ENCODE results near the gene PON2.

Gene PON2

DNA sequence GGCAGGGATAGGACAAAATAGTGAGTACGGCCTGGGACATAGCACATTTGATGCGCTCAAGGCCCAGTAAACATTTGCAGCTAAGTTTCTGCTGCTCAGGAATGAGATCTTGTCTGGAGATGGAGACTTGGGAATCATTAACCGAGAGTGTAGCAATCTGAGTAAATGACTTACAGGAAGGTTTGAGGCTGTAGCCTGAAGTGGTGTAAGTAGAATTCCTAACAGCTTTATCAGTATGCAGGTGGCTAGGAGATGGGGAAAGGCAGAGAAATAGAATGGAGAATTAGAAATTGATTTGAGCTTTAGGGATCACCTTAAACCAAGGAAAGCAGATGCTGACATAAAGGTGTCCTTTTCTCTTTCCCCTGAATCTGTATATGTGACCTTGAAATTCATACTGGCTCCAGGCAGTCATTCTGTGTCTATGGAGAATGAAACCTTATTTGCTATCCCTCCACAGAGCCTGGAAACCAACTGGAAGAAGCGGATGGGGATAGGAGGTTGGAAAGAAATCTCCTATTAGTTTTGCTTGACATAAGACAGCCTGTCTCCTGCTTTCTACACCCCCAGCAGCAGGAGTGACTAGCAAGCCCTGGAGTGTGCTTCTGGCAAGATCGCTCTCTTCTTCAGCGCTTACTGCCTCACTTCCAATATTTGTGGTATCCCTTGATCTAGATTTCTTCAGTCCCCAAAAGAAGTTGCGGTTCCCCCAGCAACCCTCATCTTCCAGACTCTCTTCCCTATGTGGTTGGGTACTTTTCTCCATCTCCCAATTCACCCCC, 6.4 kb upstream of the PON2 start:
- DNase-seq, result no peak

DNA sequence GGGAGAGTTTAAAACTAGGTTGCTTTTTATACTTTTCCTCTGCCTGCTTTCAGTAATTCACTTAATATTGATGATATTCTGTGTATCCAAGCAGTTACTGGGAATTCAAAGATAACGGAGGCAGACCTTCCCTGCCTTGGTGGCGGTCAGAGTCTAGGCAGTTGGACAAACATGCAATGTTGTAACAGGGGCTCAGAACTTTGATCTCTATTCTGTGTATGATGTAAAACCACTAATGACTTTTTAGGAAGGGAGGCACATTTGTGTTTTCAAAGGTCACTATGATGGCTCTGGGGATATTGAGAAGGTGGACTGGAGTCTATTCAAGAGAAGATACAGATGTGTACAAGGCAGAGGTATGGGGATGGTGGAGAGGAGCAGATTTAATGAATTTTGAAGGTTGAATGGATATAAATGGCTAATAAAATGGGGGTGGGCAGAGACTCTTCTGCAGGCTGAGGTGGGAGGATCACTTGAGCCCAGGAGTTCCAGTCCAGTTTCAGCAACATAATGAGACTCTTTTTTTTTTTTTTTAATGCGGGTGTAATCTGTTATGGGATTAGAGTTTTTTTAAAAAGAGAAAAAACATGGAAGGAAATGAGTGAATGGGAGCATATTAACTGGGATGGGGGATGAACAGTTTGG, 5.7 kb upstream of the PON2 start:
- no peak for DNase-seq

DNA sequence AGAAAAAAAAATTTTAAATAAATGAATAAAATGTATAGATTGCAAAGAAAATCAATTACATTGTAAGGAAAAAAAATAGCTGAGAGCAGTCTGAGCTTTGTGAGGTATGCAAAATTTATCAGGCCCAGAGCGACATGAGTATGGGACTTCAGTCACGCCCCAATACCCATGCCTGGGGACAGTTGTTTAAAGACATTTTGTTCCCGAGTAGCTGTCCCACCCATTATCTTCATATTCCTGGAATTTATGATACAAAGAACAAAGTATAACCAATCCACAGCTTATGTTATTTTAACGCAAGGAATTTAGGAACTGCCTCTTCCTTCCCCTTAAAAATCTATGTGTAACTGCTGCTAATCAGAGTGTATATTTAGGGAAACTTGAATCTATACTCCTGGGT, 1.6 kb upstream of the PON2 start:
- no peak for DNase-seq

DNA sequence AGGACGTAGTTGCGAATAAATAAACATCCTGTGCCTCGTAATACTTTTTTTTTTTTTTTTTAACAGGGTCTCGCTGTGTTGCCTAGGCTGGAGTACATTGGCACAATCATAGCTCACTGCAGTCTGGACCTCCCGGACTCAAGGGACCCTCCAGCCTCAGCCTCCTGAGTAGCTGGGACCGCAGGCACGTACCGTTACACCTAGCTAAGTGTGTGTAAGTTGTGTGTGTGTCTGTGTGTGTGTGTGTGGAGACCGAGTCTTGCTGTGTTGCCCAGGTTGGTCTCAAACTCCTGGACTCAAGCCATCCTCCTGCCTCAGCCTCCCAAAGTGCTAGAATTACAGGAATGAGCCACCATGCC, 573 bp upstream of the PON2 start:
- no peak for DNase-seq

DNA sequence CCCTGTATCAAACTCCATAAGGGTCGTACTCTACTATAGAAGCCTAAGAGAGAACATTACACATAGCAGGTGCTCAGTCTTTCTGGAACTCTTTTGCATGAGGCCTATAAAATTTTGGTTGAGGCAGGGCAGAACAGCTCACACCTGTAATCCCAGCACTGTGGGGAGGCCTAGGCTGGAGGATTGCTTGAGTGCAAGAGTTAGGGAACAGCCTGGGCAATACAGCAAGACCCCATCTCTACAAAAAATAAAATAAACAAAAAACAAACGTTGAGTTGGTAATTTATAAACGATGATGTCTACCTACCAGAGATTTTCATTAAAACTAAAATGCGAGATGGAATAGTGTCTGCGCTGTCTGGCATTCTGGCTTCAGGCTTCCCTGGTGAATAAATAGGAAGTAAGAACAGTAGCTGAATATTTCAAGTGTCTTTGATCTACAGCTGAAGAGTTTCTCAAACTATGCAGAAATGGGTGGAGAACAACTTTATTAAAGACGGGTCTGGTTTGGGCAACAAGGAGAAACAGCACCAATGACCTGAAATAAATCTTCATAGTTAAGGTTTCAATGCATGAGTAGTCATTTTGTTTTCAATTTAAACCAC, 774 bp downstream of the PON2 start:
- DNase-seq, result no peak

DNA sequence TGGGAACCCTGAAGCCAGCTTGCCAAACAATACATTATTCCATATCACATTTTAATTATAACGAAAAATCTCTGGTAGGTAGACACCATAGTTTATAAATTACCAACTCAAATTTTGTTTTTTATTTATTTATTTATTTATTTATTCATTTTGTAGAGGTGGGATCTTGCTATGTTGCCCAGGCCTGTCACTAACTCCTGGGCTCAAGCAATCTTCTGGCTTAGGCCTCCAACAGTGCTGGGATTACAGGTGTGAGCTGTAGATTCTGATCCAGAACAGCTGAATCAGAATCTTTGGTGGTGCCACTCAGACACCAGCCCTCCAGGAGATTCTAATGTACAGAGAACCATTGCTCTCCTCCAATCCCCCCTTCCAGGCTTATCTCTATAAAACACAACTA, 1.7 kb downstream of the PON2 start:
- no peak for DNase-seq

DNA sequence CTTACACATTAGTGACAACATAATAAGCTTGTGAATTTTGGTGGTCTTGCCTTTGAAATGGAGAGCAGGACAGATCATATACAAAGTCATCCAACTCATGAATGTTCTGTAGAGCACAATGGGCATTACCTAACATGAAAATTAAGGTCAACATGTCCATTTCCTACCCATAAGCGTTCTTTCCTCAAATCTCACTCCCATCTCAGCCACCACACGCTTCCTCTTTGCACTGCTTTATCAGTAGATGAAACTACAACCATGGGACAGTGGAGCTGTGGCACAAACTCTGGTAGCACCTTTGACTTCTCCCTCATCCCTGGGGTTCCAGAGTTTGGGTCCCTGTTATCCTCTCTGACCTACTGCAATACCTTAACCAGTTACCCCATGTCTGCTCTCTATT, 2.2 kb downstream of the PON2 start:
- peak in 1 of 2 experiments; percentile 8 for DNase-seq

DNA sequence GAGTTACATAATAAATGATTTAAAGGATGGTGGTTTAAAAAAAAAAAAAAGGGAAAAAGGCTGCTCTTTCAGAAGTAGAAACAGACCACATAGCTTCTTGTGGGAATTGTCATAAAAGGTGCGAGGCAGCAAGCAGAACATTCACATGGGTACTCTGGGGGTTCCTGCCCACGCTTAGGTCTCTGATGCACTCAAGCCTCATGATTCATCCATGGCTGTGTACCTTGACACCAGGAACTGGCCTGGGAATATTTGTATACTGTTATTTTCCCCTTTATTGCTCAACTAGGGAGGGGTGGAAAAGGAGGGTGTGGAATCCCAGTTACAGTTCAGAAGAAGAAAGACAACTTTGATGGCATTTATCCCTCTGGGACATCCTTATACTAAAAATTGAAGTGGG, 4.0 kb downstream of the PON2 start:
- no peak for DNase-seq

DNA sequence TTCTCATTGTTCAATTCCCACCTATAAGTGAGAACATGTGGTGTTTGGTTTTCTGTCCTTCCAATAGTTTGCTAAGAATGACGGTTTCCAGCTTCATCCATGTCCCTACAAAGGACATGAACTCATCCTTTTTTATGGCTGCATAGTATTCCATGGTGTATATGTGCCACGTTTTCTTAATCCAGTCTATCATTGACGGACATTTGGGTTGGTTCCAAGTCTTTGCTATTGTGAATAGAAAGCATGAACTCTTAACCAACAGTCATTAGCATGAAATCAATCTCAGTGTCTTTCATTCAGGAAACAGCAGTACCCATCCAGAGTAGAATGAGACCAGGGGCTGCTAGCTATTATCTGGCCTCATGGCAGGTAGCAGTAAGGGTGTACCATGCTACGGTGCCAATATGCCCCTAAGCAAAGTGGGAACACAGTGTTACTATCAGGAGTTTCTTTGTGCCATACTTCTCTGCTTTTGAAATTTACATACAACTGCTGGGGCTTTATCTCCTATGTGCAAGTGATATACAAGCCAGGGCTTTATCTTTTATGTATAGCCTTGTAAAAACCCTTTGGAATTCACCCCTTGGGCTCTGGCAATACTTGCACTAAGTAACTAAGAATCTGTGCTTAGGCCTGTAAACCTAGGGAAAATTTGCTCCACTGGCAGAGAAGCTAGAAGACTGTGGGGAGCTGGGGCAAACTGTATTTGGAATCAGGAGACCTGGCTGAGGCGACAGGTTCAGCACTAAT, 5.4 kb downstream of the PON2 start:
- no peak for DNase-seq

DNA sequence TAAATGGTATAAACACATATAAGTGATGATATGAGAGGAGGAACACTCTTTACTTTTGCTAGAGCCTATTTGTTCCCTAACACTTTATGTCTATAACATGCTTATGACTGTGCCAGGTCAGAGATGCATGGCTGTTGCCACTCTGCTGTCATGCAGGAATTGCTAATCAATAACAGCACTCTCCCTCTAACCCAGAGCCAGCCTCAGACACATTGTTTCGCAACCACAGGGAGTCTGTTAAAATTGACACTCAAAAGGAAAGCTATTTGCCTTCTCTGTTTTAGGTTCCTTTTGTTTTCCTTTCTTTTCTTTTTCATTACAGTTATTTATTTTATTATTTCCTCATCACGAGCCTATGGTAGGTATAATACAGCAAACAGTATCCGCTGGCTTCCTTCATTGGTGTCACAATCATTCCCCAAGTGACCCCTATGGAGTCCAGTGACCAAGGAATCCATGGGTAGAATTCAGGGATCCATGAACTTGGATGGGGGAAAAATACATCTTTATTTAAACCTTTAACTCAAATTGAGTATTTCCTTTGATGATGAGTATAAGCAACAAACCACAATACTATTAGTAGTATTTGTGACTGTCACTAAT, 6.8 kb downstream of the PON2 start:
- no peak for DNase-seq

DNA sequence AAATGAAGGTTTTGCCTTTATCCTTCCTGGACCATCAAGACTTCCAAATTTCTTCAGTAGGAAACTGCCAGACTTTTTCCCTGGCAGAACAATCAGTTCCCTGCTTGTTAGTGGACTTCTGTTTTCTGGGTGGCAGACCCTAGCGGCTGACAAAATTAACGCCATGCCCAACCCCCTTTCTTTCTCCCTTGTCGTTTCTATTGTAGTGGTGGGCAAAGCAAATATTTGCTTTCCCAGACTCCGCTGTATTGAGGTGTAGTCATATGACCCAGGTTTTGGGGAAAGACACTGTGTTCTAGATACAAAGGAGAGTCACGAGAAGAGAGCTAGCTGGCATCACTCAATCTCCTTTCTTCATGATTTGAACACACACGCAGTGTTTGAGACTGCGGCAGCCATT, 7.7 kb downstream of the PON2 start:
- no peak for DNase-seq

DNA sequence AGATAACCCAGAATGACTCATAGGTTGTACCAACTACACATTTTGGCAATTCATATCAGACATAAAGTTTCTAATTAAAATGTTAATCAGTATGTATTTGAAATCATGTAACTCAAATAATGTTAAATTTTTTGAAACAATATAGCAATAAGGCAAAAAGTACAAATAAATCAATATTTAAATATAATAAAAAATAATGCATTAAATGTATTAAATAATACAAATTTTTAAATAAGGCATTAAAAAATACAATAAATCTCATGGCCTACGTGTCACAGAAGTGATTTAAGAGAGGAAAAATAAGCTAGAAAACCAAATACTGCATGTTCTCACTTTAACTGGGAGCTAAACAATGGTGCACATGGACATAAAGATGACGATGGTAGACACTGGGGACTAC, 9.1 kb downstream of the PON2 start:
- no peak for DNase-seq

DNA sequence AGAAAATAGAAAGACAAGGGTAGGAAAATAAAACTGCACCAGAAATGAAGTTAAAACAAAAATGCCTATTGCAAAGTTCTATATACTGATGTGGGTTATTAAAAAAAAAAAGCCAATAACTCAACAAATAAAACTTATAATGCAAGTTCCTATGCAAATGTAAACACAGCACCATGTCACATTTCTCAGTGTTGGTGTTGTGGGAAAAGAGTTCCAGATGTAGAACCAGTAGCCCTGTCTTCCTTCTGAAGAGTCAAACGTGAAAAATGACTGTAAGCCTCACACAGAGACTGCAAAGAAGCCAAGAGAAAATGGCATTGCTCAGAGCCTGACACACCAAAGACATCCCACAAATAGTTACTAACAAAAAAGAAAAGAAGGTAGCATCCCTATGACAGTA, 10.1 kb downstream of the PON2 start:
- DNase-seq, result no peak

DNA sequence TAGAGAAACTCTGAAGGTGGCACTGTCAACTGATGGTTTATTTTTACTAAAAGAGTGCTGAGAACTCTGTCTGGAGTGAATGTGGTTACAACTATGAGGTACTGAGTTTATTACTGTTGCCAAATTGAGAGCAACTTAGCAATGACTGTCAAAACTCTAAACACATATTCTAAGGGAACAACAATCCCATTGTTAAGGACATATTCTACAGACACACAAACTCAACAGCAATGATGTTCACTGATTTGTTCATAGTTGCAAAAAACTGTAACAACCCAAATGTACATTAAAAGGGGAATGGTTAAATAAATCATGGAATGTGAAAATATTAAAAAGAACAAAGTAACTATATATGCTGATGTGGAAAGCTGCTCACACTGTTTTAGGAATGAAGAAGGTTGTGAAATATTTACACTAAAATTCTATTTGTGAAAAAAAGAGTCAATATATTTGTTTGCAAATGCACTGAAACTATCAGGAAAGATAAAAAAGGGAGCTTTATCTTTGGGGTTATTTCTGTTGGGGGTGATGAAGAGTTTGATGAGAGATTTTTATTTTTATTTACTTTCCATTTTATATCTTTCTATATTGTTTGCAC, 12.9 kb downstream of the PON2 start:
- DNase-seq, result no peak

DNA sequence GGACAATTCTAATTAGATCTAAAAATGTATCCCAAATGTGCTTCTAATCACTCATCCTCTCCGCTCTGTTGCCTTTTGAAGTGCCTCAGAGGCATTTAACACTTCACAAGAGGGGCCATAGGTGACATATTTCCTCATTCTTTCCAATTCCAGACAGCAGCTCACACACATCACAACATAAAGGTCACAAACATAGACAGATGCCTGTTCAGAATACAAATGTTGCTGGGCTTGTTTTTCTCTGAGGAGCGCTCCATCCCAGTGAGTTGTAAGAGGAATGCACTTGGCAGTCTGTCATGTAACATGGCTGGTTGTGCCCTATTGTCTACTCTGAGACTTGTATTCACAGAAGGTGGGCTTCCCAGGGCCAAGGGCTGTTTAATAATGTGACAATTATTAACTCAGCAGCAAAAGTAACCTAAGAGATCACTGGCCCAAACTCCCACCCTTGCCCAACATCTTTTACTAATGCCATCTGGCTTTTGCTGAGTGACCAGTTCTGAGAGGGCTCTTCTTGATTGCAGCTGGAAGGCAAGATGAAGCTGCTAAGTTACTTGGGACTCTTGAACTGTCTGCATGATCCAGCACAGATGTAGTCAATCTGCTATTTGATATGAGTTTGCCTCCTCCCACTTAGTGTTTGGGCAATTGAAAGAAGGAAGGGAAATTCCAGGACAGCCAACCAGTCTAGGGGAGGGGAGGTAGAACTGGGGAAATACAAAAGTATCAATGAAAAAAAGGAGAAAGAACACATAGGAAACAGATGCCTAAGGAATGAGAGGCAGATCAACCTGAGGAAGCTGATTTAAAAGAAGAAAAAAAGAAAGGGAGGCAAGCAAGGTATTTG, 13.6 kb downstream of the PON2 start:
- DNase-seq, result no peak

DNA sequence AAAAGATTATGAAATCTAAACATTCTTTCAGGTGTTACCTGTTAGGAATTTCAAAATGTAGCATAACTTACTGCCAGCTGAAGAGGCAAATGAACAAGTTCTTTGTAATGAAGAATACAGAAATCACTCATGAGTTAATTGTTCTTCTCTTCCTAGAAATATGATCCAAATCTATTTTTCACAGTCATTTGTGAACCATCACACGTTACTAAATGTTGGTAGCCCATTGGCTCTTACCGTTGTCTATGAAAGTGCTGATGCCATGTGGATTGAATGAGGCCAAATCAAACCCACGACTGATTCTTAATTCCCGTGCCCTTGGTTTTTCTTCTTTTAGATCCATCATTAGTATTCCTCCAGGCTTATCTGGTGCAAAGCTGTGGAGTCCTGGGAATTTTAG, 22.8 kb downstream of the PON2 start:
- no peak for DNase-seq

DNA sequence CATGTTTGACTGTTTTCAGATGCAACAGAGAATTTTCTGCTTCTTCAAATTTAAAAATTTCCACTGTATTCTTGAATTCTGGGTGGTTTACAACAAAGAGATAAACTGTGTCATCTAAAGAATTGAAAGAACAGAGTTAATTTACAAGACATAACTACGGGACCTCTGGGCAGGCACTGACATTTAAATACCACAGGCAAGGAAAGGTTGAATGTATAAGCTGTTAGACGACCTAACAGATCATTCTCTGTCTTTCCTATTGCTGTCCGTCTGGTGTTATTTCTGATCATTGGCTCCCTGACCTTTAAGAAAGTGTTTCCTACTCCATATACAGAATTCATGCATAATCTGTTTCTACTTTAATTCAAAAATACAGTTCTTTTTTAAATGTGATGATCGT, 23.2 kb downstream of the PON2 start:
- DNase-seq, result no peak

DNA sequence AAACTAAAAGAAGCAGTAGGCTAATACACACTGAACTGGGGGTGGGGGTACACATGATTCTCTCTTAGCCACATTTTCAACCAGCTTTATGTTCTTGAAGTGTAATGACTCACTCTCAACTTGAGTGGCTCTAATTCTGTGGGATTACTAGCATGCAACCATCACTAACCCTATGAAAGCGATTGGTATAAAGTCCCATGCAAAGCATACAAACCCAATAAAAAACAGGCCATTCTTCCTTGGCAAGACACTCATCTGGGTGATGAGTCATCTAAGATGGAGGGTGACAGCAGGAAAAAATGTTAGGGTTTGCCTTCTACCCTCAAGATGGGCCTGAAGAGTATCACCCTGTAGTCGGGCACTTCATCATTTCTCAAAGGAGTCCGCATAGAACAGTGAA, 23.8 kb downstream of the PON2 start:
- no peak for DNase-seq

DNA sequence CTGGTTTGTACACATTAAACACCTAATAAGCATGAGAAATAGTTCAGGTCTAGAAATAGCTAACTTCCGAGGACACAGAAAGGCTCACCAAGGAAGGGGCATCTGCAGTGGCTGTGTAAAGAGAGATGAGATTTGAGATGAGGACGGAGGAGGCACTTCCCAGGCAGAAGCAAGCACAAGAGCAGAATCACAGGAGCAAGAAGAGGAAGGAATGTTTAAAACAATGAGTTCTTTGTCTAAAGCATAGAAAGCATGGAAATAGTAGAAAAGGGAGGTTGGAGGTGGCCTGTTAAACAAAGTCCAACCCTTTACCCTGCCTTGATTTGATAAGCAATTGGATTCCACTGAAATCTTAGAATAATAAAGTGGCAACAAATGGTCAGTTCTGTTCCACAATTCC, 27.1 kb downstream of the PON2 start:
- no peak for DNase-seq

DNA sequence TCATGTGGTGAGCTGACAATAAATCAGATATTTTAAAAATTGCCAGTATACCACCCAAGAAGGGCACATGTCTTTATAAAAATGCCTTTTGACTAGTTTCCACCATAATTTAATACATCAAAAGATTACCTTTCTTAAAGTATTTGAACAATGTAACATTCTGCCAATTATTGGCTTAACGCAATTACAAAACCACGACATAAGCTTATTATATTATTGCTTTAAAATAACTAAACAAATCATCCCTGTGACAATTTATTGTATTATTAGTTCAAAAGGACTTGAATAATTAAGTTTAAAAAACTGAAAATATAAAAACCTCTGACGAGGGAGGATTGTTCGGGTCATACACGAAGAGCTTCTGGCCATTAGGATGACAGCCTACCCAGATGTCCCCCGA, 29.0 kb downstream of the PON2 start:
- DNase-seq, result no peak

DNA sequence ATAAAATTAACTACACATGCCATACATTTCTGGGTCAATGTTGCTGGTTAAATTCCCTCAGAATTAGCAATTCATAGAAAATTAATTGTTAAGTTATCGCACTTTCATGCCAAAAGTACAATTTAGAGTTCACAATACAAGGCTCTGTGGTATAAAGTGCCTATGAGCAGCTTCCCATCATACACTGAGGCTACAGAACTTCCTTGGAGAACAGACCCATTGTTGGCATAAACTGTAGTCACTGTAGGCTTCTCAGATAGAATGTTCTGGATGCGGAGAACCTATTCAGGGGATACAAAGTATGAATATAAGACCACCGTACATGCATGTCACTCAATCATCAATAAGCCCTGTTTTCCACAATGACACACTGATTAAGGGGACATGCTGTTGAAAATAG, 29.6 kb downstream of the PON2 start:
- DNase-seq, result no peak

DNA sequence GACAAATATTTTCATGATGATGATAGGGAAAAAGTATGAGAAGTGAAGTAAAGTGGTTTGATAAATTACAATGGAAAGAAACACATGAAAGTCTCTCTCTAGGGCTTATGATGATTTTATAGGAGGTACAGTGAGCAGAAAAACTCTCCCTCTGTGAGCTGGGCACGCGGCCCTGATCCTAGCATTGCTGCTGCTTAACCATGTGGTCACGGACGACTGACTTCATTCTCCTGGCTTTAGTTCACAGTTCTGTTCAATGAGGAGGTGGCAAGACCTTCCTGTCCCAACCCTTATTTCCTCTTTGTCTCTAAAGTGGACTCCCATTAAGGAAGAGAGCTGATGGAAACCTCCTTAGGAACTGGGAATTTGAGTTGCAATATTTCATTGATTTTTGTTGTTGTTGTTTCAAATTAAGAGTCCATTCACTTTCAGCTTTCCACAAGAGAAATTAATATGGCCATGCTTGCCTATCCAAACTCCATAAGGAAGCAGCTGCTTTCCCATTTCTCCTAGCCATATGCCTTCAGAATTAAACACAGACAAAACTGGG, 30.4 kb downstream of the PON2 start:
- no peak for DNase-seq

Measured in Kasumi-1 (cell line).